ENCODE data around the gene UCKL1.

GRCh38 chr20:63911176-63911575 is 45.0 kb downstream of the UCKL1 start:
- no peak for TF ChIP-seq FOXA1 (IDR thresholded peaks at IDR 0.05)
- TF ChIP-seq LEF1 (IDR thresholded peaks at IDR 0.05; ENCODE audit: borderline replicate concordance): no peak
- TF ChIP-seq ARNT (IDR thresholded peaks at IDR 0.05): no peak
- TF ChIP-seq ZNF384 (IDR thresholded peaks at IDR 0.05): no peak
- no peak for TF ChIP-seq PKNOX1 (IDR thresholded peaks at IDR 0.05)
- no peak for TF ChIP-seq SUZ12 (IDR thresholded peaks at IDR 0.05)
- TF ChIP-seq HDGF (IDR thresholded peaks at IDR 0.05; ENCODE audit: borderline replicate concordance): no peak
